A673 (cell line): ENCODE measurements around the gene PSMF1. TPM values are rescaled to one million over a fixed set of nuclear protein-coding genes. Genes with fewer than 3 reads are reported as not detected.

Experiments
- BruUV-seq: library from RNA; stranded (reverse); fragments of 400-500 nt; replicated peaks from 2 replicates; lab custom pipeline; 2021; lab: Mats Ljungman, UMichigan
- CTCF ChIA-PET: fragments of 300-600 bp; sonication (Branson Sonifier 250); formaldehyde crosslinking; loops from one replicate; lab custom pipeline; 2022; ENCODE audit warnings: antibody characterized with exemption; lab: Charles Lee
- POLR2A ChIA-PET: fragments of 300-600 bp; sonication (Branson Sonifier 250); formaldehyde crosslinking; loops from one replicate; lab custom pipeline; 2022; ENCODE audit warnings: antibody characterized with exemption; ENCODE audit not compliant: low non-redundant PET; lab: Charles Lee
- DNase-seq: peaks from one replicate; pipeline ENCODE4 v3.0.0-alpha.2; 2015; ENCODE audit warnings: low spot score
- H3K27ac ChIP-seq: fragments of 200-600 bp; sonication (generic); 2 replicates; pipeline ENCODE4 v1.5.1; 2016; ENCODE audit warnings: mixed run types, low read depth, mild to moderate bottlenecking, mixed read lengths, antibody characterized with exemption, low read length; ENCODE audit not compliant: poor library complexity, severe bottlenecking
- H3K27me3 ChIP-seq: fragments of 200-600 bp; sonication (generic); replicated peaks from 2 replicates; pipeline ENCODE4 v1.6.1; 2017; ENCODE audit warnings: mixed run types, low read depth, mild to moderate bottlenecking, mixed read lengths, antibody characterized with exemption, low read length; ENCODE audit not compliant: insufficient read depth, poor library complexity
- H3K36me3 ChIP-seq: fragments of 200-600 bp; sonication (generic); 2 replicates; pipeline ENCODE4 v1.6.1; 2016; ENCODE audit warnings: mixed run types, mild to moderate bottlenecking, mixed read lengths, antibody characterized with exemption, low read length; ENCODE audit not compliant: insufficient read depth, poor library complexity, severe bottlenecking
- H3K4me1 ChIP-seq: fragments of 200-600 bp; sonication (generic); 2 replicates; pipeline ENCODE4 v1.6.1; 2017; ENCODE audit warnings: mixed run types, mild to moderate bottlenecking, mixed read lengths, antibody characterized with exemption, low read length; ENCODE audit not compliant: insufficient read depth, poor library complexity, severe bottlenecking
- H3K4me3 ChIP-seq: fragments of 200-600 bp; sonication (generic); 2 replicates; pipeline ENCODE4 v1.5.1; 2016; ENCODE audit warnings: low read depth, mixed run types, mild to moderate bottlenecking, mixed read lengths, low read length; ENCODE audit not compliant: poor library complexity, severe bottlenecking
- H3K9me3 ChIP-seq: fragments of 200-600 bp; sonication (generic); 2 replicates; pipeline ENCODE4 v1.6.1; 2016; ENCODE audit warnings: mixed run types, low read depth, mild to moderate bottlenecking, mixed read lengths, antibody characterized with exemption, low read length; ENCODE audit not compliant: poor library complexity, severe bottlenecking
- CTCF ChIP-seq: fragments of 300-800, 200-600 bp; sonication (generic); conservative IDR thresholded peaks from 2 replicates; pipeline ENCODE4 v1.5.1; 2017; ENCODE audit warnings: low read depth, mild to moderate bottlenecking, antibody characterized with exemption, low read length, moderate library complexity, mixed read lengths
- EZH2 ChIP-seq: fragments of 200-600 bp; sonication (generic); IDR thresholded peaks from 2 replicates; pipeline ENCODE4 v1.6.1; 2017; ENCODE audit warnings: borderline replicate concordance, low read depth, mild to moderate bottlenecking, mixed read lengths, antibody characterized with exemption, low read length; ENCODE audit not compliant: poor library complexity, severe bottlenecking
- intact Hi-C: fragments of 100-400 bp; cut with micrococcal nuclease; formaldehyde crosslinking; loops from one replicate; pipeline ENCODE4 v1.10.0; 2022; ENCODE audit not compliant: unreplicated experiment
- total RNA-seq: library from RNA; stranded (reverse); gene quantifications from 2 replicates; pipeline ENCODE4 v1.2.3, GENCODE V29; 2021

PSMF1 gene
- total RNA-seq, 1 experiment from 2014 or later = 130 TPM

- H3K4me3 ChIP-seq = peak overlapping the region; percentile 99
- H3K27me3 ChIP-seq = no peaks in the 10 kb centered on the region
- H3K27ac ChIP-seq = no peak overlapping the region
- BruUV-seq = no TSS peak
- POLR2A ChIA-PET = no interaction called here
- no peak for TF ChIP-seq CTCF
- TF ChIP-seq EZH2 = no peak
- peaks cover 38% of the 10 kb centered on the region for H3K4me1 ChIP-seq
- no peak for DNase-seq
- CTCF ChIA-PET = no interaction called here
- peaks cover 11% of the 10 kb centered on the region for H3K36me3 ChIP-seq
- H3K9me3 ChIP-seq = no peaks in the 10 kb centered on the region
- intact Hi-C loops = loop anchor here (10.0 kb wide), 1 partner anchor 345 kb away; the partner anchor contains the start of gene NSFL1C
These were observed 1.1 kb downstream of the PSMF1 start for GRCh38 chr20:1119524-1119923.

- intact Hi-C loops = no loop called here
- H3K4me3 ChIP-seq = no peak overlapping the region
- H3K27ac ChIP-seq = no peak overlapping the region
- TF ChIP-seq CTCF (no peak), EZH2 (no peak)
- DNase-seq = no peak
- H3K27me3 ChIP-seq = no peaks in the 10 kb centered on the region
- BruUV-seq = no TSS peak
- no peaks in the 10 kb centered on the region for H3K9me3 ChIP-seq
- peaks cover 28% of the 10 kb centered on the region for H3K36me3 ChIP-seq
- H3K4me1 ChIP-seq = peaks cover 38% of the 10 kb centered on the region
- CTCF ChIA-PET = no interaction called here
- POLR2A ChIA-PET = no interaction called here
These were observed 3.0 kb downstream of the PSMF1 start for GRCh38 chr20:1121429-1121828.

- H3K27me3 ChIP-seq = no peaks in the 10 kb centered on the region
- peak; percentile 13 for DNase-seq
- no TSS peak for BruUV-seq
- no peaks in the 10 kb centered on the region for H3K9me3 ChIP-seq
- no peak for TF ChIP-seq EZH2
- peaks cover 39% of the 10 kb centered on the region for H3K36me3 ChIP-seq
- ChIA-PET POLR2A (no interaction called here), CTCF (interaction anchor here (0.7 kb wide), 1 partner anchor 12 kb away, joined by 4 read pairs; no protein-coding TSS in a partner anchor)
- peak overlapping the region; percentile 40 for H3K27ac ChIP-seq
- no peak overlapping the region for H3K4me3 ChIP-seq
- peaks cover 38% of the 10 kb centered on the region for H3K4me1 ChIP-seq
- intact Hi-C loops = no loop called here
These were observed 4.2 kb downstream of the PSMF1 start for GRCh38 chr20:1122388-1123315.
